ENCODE measurements around the gene OR2A42. TPM values are rescaled to one million over a fixed set of nuclear protein-coding genes. Genes with fewer than 3 reads are reported as not detected.
"Not testable (repeated sequence)": the region's sequence is repeated elsewhere in the genome, so short reads cannot be mapped to it uniquely, and the experiment has no call there.

Gene OR2A42
- total RNA-seq, 3 donors from 2014 or later = 0.32 TPM; not detected in 2

- H3K4me1 ChIP-seq (ENCODE audit: low read depth); H3K9me3 ChIP-seq; intact Hi-C loops (cut with DNase I, micrococcal nuclease); DNase-seq; H3K36me3 ChIP-seq (ENCODE audit: low read depth); H3K4me3 ChIP-seq: not testable (repeated sequence)
- ATAC-seq = peak; percentile 99
Observed at GRCh38 chr7:144220531-144220930, 18.9 kb downstream of the OR2A42 start.

GRCh38 chr7:144219149-144219548, 20.3 kb downstream of the OR2A42 start:
- H3K4me1 ChIP-seq (ENCODE audit: low read depth); DNase-seq; H3K9me3 ChIP-seq; H3K36me3 ChIP-seq (ENCODE audit: low read depth); intact Hi-C loops (cut with DNase I, micrococcal nuclease); H3K4me3 ChIP-seq: not testable (repeated sequence)
- ATAC-seq = peak; percentile 52

GRCh38 chr7:144218581-144218980, 20.8 kb downstream of the OR2A42 start:
- intact Hi-C loops (cut with DNase I, micrococcal nuclease); H3K4me3 ChIP-seq; H3K9me3 ChIP-seq; H3K36me3 ChIP-seq (ENCODE audit: low read depth); ATAC-seq; H3K4me1 ChIP-seq (ENCODE audit: low read depth): not testable (repeated sequence)
- DNase-seq = peak in 2 of 3 donors; percentile 9 to 19

- ATAC-seq = not testable (repeated sequence)
Observed at GRCh38 chr7:144217200-144217599, 22.2 kb downstream of the OR2A42 start.

GRCh38 chr7:144205306-144205705, 34.1 kb downstream of the OR2A42 start:
- H3K36me3 ChIP-seq (ENCODE audit: low read depth); H3K4me1 ChIP-seq (ENCODE audit: low read depth); H3K9me3 ChIP-seq; DNase-seq; H3K4me3 ChIP-seq; intact Hi-C loops (cut with DNase I, micrococcal nuclease): not testable (repeated sequence)
- ATAC-seq = peak; percentile 71

More at GRCh38 chr7:144217200-144217599, 22.2 kb downstream of the OR2A42 start:
- H3K9me3 ChIP-seq; H3K4me1 ChIP-seq (ENCODE audit: low read depth); H3K36me3 ChIP-seq (ENCODE audit: low read depth); H3K4me3 ChIP-seq; DNase-seq; intact Hi-C loops (cut with DNase I, micrococcal nuclease): not testable (repeated sequence)

- H3K36me3 ChIP-seq (ENCODE audit: low read depth); DNase-seq; ATAC-seq; H3K9me3 ChIP-seq; intact Hi-C loops (cut with DNase I, micrococcal nuclease); H3K4me1 ChIP-seq (ENCODE audit: low read depth); H3K4me3 ChIP-seq: not testable (repeated sequence)
Observed at GRCh38 chr7:144203086-144203485, 36.3 kb downstream of the OR2A42 start.

GRCh38 chr7:144201978-144202377, 37.4 kb downstream of the OR2A42 start:
- H3K9me3 ChIP-seq; intact Hi-C loops (cut with DNase I, micrococcal nuclease); H3K4me1 ChIP-seq (ENCODE audit: low read depth); DNase-seq; H3K36me3 ChIP-seq (ENCODE audit: low read depth); H3K4me3 ChIP-seq: not testable (repeated sequence)
- peak; percentile 7 for ATAC-seq

- intact Hi-C loops (cut with DNase I, micrococcal nuclease) = not testable (repeated sequence)
Observed at GRCh38 chr7:144198934-144199333, 40.5 kb downstream of the OR2A42 start.

GRCh38 chr7:144195212-144195872, 44.1 kb downstream of the OR2A42 start, which contains the start of gene ARHGEF35:
Gene ARHGEF35, minus strand, starts transcription at chr7:144195833. Its CDS starts 7,450 bp downstream, at chr7:144188383.
- H3K9me3 ChIP-seq = not testable (repeated sequence)

More at GRCh38 chr7:144198934-144199333, 40.5 kb downstream of the OR2A42 start:
- H3K9me3 ChIP-seq; DNase-seq; H3K4me3 ChIP-seq; ATAC-seq; H3K36me3 ChIP-seq (ENCODE audit: low read depth); H3K4me1 ChIP-seq (ENCODE audit: low read depth): not testable (repeated sequence)

GRCh38 chr7:144194453-144194852, 45.0 kb downstream of the OR2A42 start:
- H3K4me1 ChIP-seq (ENCODE audit: low read depth); intact Hi-C loops (cut with DNase I, micrococcal nuclease); H3K9me3 ChIP-seq; H3K4me3 ChIP-seq; H3K36me3 ChIP-seq (ENCODE audit: low read depth); DNase-seq: not testable (repeated sequence)
- ATAC-seq = peak; percentile 66

More at GRCh38 chr7:144195212-144195872, 44.1 kb downstream of the OR2A42 start, which contains the start of gene ARHGEF35:
- DNase-seq (peak in 1 of 3 donors; percentile 65), ATAC-seq (peak; percentile 96)
- intact Hi-C loops (cut with DNase I, micrococcal nuclease); H3K4me1 ChIP-seq (ENCODE audit: low read depth); H3K36me3 ChIP-seq (ENCODE audit: low read depth); H3K4me3 ChIP-seq: not testable (repeated sequence)

GRCh38 chr7:144193782-144194181, 45.6 kb downstream of the OR2A42 start:
- DNase-seq; H3K4me1 ChIP-seq (ENCODE audit: low read depth); H3K9me3 ChIP-seq; H3K36me3 ChIP-seq (ENCODE audit: low read depth); H3K4me3 ChIP-seq; ATAC-seq; intact Hi-C loops (cut with DNase I, micrococcal nuclease): not testable (repeated sequence)

GRCh38 chr7:144188578-144189171, 50.7 kb downstream of the OR2A42 start:
- not testable (repeated sequence) for H3K9me3 ChIP-seq, H3K4me3 ChIP-seq
- peak; percentile 36 for ATAC-seq

GRCh38 chr7:144187848-144188247, 51.6 kb downstream of the OR2A42 start:
- ATAC-seq; H3K4me3 ChIP-seq; DNase-seq; H3K9me3 ChIP-seq; intact Hi-C loops (cut with DNase I, micrococcal nuclease); H3K4me1 ChIP-seq (ENCODE audit: low read depth); H3K36me3 ChIP-seq (ENCODE audit: low read depth): not testable (repeated sequence)

More at GRCh38 chr7:144188578-144189171, 50.7 kb downstream of the OR2A42 start:
- intact Hi-C loops (cut with DNase I, micrococcal nuclease); H3K4me1 ChIP-seq (ENCODE audit: low read depth); DNase-seq; H3K36me3 ChIP-seq (ENCODE audit: low read depth): not testable (repeated sequence)

- intact Hi-C loops (cut with DNase I, micrococcal nuclease); ATAC-seq; H3K4me3 ChIP-seq; H3K36me3 ChIP-seq (ENCODE audit: low read depth); DNase-seq; H3K4me1 ChIP-seq (ENCODE audit: low read depth); H3K9me3 ChIP-seq: not testable (repeated sequence)
Observed at GRCh38 chr7:144183166-144183565, 56.2 kb downstream of the OR2A42 start, which contains the start of gene CTAGE4. Gene CTAGE4, plus strand, starts transcription at chr7:144183466. Its CDS starts 38 bp downstream, at chr7:144183504.
